Karpas-422 (cell line): Measurements from ENCODE around the gene ATXN7L1. TPM values are rescaled to one million over a fixed set of nuclear protein-coding genes. Genes with fewer than 3 reads are reported as not detected.

Experiments used
- DNase-seq: peaks from one replicate; pipeline ENCODE4 v3.0.0-alpha.2; 2015
- H2AFZ ChIP-seq: fragments of 200-600 bp; sonication (generic); 2 replicates; pipeline ENCODE4 v1.6.1; 2014; ENCODE audit warnings: antibody characterized with exemption, low read length, mixed read lengths
- H3K27ac ChIP-seq: fragments of 200-600 bp; sonication (generic); 2 replicates; pipeline ENCODE4 v1.5.1; 2014; ENCODE audit warnings: mild to moderate bottlenecking, low read length, moderate library complexity
- H3K27me3 ChIP-seq: fragments of 200-600 bp; sonication (generic); 2 replicates; pipeline ENCODE4 v1.6.1; 2014; ENCODE audit warnings: low read length, mixed read lengths
- H3K36me3 ChIP-seq: fragments of 200-600 bp; sonication (generic); 2 replicates; pipeline ENCODE4 v1.6.1; 2014; ENCODE audit warnings: low read length, mixed read lengths; ENCODE audit not compliant: insufficient read depth
- H3K4me1 ChIP-seq: fragments of 200-600 bp; sonication (generic); 2 replicates; pipeline ENCODE4 v1.6.1; 2014; ENCODE audit warnings: mild to moderate bottlenecking, low read length, mixed read lengths
- H3K4me2 ChIP-seq: fragments of 200-600 bp; sonication (generic); 2 replicates; pipeline ENCODE4 v1.6.1; 2014; ENCODE audit warnings: low read length, low read depth, mild to moderate bottlenecking; ENCODE audit not compliant: poor library complexity, severe bottlenecking
- H3K4me3 ChIP-seq: fragments of 200-600 bp; sonication (generic); 2 replicates; pipeline ENCODE4 v1.5.1; 2014; ENCODE audit warnings: mild to moderate bottlenecking, antibody characterized with exemption, low read length, mixed read lengths
- H3K79me2 ChIP-seq: fragments of 200-600 bp; sonication (generic); 2 replicates; pipeline ENCODE4 v1.6.1; 2014; ENCODE audit warnings: mild to moderate bottlenecking, low read length, mixed read lengths
- H3K9ac ChIP-seq: fragments of 200-600 bp; sonication (generic); 2 replicates; pipeline ENCODE4 v1.6.0; 2014; ENCODE audit warnings: low read length
- H3K9me2 ChIP-seq: fragments of 200-600 bp; sonication (generic), shearing (Covaris generic); replicated peaks from 2 replicates; pipeline ENCODE4 v1.6.0; 2014; ENCODE audit warnings: mild to moderate bottlenecking, low read length, moderate library complexity; ENCODE audit not compliant: insufficient read depth
- H3K9me3 ChIP-seq: fragments of 300-700, 200-600 bp; sonication (generic); 2 replicates; pipeline ENCODE4 v1.6.1; 2014; ENCODE audit warnings: low read length, mixed read lengths
- H4K20me1 ChIP-seq: fragments of 200-600 bp; sonication (generic); 2 replicates; pipeline ENCODE4 v1.6.1; 2014; ENCODE audit warnings: mild to moderate bottlenecking, antibody characterized with exemption, low read length, low read depth; ENCODE audit not compliant: insufficient read depth
- total RNA-seq: library from RNA; depleted of rRNA; stranded (reverse); fragments of >200 nt; shearing (Covaris generic); gene quantifications from 2 replicates; pipeline ENCODE4 v1.2.3, GENCODE V29; 2014; ENCODE audit warnings: low replicate concordance

Gene ATXN7L1
- total RNA-seq, 1 experiment from 2014 or later: not detected

DNA sequence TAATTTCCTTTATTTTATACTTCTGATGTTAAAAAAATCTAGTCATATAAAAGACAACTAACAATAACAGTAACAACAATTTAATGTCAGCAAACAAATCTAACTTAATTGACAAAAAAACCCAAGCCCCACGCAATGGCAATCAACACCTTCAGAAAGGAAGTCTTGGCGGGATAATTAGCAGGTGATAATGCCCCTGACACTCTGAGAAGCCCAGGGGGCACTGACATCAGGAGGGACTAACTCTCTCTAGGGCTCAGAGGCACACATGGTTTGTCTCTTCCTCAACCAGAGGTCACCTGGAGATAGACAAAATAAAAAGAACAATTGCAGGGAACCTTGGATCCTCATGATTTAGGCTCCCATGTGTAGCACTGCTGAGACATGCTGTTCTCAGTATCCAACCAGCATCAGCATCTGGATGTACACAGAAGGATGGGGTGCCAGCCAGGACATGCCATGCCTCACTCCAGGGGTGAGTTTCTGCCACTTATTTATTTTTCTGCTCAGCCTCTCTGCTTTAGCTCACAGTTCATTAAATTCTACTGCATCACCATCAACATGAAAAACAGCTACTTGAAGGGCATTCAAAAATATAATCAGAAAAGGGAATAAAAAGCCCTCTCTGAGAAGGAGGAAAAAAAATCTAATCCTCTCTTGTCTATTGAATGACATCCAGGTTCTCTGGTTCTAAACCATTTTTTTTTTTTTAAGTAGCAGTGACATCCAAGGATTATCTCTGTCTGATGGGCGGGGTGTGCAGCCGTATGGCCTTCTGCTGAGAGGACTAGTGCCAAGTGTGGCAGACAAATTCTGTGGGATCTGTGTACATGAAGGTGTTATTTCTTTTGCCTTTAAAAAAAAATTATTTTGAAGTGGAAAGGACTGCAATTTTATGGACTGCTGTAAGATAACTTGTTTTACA lies 96.3 kb downstream of the ATXN7L1 start:
- Histone ChIP-seq H3K79me2 (no peaks in the 10 kb centered on the region), H3K36me3 (no peaks in the 10 kb centered on the region), H2AFZ (no peak overlapping the region), H4K20me1 (no peaks in the 10 kb centered on the region), H3K9ac (no peak overlapping the region), H3K4me1 (no peaks in the 10 kb centered on the region), H3K27me3 (no peaks in the 10 kb centered on the region), H3K4me3 (no peak overlapping the region), H3K4me2 (no peak overlapping the region), H3K27ac (no peak overlapping the region), H3K9me3 (no peaks in the 10 kb centered on the region), H3K9me2 (no peaks in the 10 kb centered on the region)
- DNase-seq: no peak

DNA sequence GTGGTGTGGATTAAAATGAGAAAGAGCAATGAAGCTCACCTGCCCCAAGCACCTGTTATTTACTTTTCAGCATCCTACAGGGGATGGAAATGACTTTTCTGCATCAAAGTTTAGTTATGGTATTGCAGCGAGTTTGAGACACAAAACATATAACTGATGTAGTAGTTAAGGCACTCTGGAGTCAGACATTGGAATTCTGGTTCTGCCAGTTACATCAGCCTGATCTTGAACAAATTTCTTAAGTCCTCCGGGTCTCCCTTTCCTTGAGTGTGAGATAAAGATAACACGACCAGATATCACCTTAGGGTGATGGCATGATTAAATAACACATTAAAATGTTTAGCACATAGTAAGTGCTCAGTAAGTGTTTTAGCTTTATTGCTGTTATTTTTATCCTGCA lies 97.4 kb downstream of the ATXN7L1 start:
- H3K4me2 ChIP-seq: no peak overlapping the region
- H3K4me3 ChIP-seq: no peak overlapping the region
- no peak overlapping the region for H3K27ac ChIP-seq
- H3K4me1 ChIP-seq: no peaks in the 10 kb centered on the region
- no peak overlapping the region for H3K9ac ChIP-seq
- no peak for DNase-seq
- no peak overlapping the region for H2AFZ ChIP-seq
- no peaks in the 10 kb centered on the region for H4K20me1 ChIP-seq
- no peaks in the 10 kb centered on the region for H3K36me3 ChIP-seq
- no peaks in the 10 kb centered on the region for H3K9me3 ChIP-seq
- H3K9me2 ChIP-seq: no peaks in the 10 kb centered on the region
- H3K27me3 ChIP-seq: no peaks in the 10 kb centered on the region
- H3K79me2 ChIP-seq: no peaks in the 10 kb centered on the region

GRCh38 chr7:105776986-105777910 lies 99.2 kb downstream of the ATXN7L1 start:
- Histone ChIP-seq H3K4me2 (no peak overlapping the region), H3K27ac (no peak overlapping the region), H3K9me2 (no peaks in the 10 kb centered on the region), H3K79me2 (no peaks in the 10 kb centered on the region), H3K4me1 (no peaks in the 10 kb centered on the region), H3K27me3 (no peaks in the 10 kb centered on the region), H3K9me3 (no peaks in the 10 kb centered on the region), H3K4me3 (no peak overlapping the region), H4K20me1 (no peaks in the 10 kb centered on the region), H2AFZ (no peak overlapping the region), H3K9ac (no peak overlapping the region), H3K36me3 (no peaks in the 10 kb centered on the region)
- no peak for DNase-seq

DNA sequence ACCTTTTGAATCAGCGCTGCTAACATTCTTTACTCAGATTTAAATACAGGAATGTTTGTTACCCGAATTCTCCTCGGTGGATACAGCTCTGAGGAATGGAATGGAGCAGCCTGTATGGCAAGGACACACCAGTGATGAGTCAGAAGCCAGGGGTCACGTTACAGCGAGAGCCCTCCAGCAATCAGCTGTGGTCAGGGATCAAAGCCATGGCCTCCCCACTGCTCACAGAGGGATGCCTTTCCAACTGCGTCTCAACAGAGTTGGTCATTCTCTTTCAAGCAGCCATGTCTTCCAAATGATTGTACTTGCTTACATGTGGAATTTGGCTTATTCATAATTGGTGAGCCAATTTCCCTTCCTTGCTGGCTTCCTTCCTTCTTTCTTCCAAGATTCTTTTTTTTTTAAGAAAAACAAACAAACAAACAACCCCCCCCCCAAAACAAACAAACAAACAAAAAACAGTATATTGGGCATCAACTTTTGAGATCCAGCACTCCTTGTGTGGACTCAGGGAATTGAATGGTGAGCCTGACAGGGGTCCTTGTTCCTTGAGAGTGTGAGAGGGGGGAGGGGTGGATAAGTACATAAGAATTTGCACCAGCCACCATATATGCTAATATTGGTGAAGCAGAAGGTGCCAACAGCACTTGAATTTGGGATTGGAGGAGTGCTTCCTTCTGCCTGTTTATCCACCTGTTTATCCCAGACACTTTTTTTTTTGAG lies 100.2 kb downstream of the ATXN7L1 start:
- H3K9me2 ChIP-seq: no peaks in the 10 kb centered on the region
- H4K20me1 ChIP-seq: no peaks in the 10 kb centered on the region
- H3K4me2 ChIP-seq: no peak overlapping the region
- no peaks in the 10 kb centered on the region for H3K27me3 ChIP-seq
- H3K27ac ChIP-seq: no peak overlapping the region
- H3K9ac ChIP-seq: no peak overlapping the region
- no peaks in the 10 kb centered on the region for H3K4me1 ChIP-seq
- H3K4me3 ChIP-seq: no peak overlapping the region
- H2AFZ ChIP-seq: no peak overlapping the region
- no peaks in the 10 kb centered on the region for H3K36me3 ChIP-seq
- H3K79me2 ChIP-seq: no peaks in the 10 kb centered on the region
- H3K9me3 ChIP-seq: no peaks in the 10 kb centered on the region
- DNase-seq: no peak

DNA sequence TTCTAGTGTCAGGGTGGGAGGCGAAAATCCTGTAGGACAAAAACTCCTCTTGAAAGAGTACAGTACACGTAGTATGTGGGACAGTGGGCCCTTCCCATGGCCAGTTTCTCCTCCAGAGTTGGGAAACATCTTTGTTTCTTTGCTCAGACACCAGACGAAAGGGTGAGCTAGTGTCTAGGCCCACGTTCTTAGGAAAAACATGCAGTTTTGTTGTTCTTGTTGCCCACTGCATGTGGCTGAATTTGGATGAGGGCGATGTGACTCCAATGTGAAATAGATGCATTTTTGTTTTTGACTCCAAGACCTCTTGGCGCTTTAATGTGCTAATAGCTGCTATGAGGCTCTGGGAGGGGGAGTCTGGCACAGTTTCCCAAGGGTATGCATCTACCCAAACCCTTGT lies 100.8 kb downstream of the ATXN7L1 start:
- Histone ChIP-seq H3K4me3 (no peak overlapping the region), H4K20me1 (no peaks in the 10 kb centered on the region), H3K27ac (no peak overlapping the region), H3K9me3 (no peaks in the 10 kb centered on the region), H3K4me2 (no peak overlapping the region), H3K27me3 (no peaks in the 10 kb centered on the region), H3K9ac (no peak overlapping the region), H3K36me3 (no peaks in the 10 kb centered on the region), H3K79me2 (no peaks in the 10 kb centered on the region), H3K9me2 (no peaks in the 10 kb centered on the region), H3K4me1 (no peaks in the 10 kb centered on the region), H2AFZ (no peak overlapping the region)
- no peak for DNase-seq

GRCh38 chr7:105773030-105773460 lies 103.4 kb downstream of the ATXN7L1 start:
- H3K9ac ChIP-seq: no peak overlapping the region
- no peak overlapping the region for H3K27ac ChIP-seq
- H3K4me3 ChIP-seq: no peak overlapping the region

GRCh38 chr7:105769901-105770628 lies 106.3 kb downstream of the ATXN7L1 start:
- H4K20me1 ChIP-seq: no peaks in the 10 kb centered on the region
- DNase-seq: no peak
- no peak overlapping the region for H3K27ac ChIP-seq
- H3K9me2 ChIP-seq: no peaks in the 10 kb centered on the region
- H3K4me3 ChIP-seq: no peak overlapping the region
- H3K27me3 ChIP-seq: no peaks in the 10 kb centered on the region
- no peak overlapping the region for H3K4me2 ChIP-seq
- no peak overlapping the region for H3K9ac ChIP-seq
- H3K36me3 ChIP-seq: no peaks in the 10 kb centered on the region
- no peak overlapping the region for H2AFZ ChIP-seq
- no peaks in the 10 kb centered on the region for H3K79me2 ChIP-seq
- H3K9me3 ChIP-seq: no peaks in the 10 kb centered on the region
- peaks cover 3% of the 10 kb centered on the region; the same call in 1 of the 2 replicates for H3K4me1 ChIP-seq

More at GRCh38 chr7:105773030-105773460, 103.4 kb downstream of the ATXN7L1 start:
- H3K4me2 ChIP-seq: no peak overlapping the region
- H3K9me3 ChIP-seq: no peaks in the 10 kb centered on the region
- no peaks in the 10 kb centered on the region for H4K20me1 ChIP-seq
- H3K27me3 ChIP-seq: no peaks in the 10 kb centered on the region
- no peak overlapping the region for H2AFZ ChIP-seq
- no peaks in the 10 kb centered on the region for H3K4me1 ChIP-seq
- H3K36me3 ChIP-seq: no peaks in the 10 kb centered on the region
- no peaks in the 10 kb centered on the region for H3K9me2 ChIP-seq
- no peaks in the 10 kb centered on the region for H3K79me2 ChIP-seq
- no peak for DNase-seq
